AG09319 (cell line): ENCODE data around the gene MAPKAPK5.

Experiments
- DNase-seq: peaks from one replicate; pipeline ENCODE4 v3.0.0-alpha.2; 2010; ENCODE audit warnings: low read depth; ENCODE audit errors: extremely low read depth
- TF ChIP-seq, protein P1 (sequence below): IDR thresholded peaks from 2 replicates; pipeline ENCODE4 v1.5.1; 2011; ENCODE audit warnings: low read depth, mild to moderate bottlenecking, inconsistent platforms, low read length, moderate library complexity

MAPKAPK5 gene, protein sequence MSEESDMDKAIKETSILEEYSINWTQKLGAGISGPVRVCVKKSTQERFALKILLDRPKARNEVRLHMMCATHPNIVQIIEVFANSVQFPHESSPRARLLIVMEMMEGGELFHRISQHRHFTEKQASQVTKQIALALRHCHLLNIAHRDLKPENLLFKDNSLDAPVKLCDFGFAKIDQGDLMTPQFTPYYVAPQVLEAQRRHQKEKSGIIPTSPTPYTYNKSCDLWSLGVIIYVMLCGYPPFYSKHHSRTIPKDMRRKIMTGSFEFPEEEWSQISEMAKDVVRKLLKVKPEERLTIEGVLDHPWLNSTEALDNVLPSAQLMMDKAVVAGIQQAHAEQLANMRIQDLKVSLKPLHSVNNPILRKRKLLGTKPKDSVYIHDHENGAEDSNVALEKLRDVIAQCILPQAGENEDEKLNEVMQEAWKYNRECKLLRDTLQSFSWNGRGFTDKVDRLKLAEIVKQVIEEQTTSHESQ

DNA sequence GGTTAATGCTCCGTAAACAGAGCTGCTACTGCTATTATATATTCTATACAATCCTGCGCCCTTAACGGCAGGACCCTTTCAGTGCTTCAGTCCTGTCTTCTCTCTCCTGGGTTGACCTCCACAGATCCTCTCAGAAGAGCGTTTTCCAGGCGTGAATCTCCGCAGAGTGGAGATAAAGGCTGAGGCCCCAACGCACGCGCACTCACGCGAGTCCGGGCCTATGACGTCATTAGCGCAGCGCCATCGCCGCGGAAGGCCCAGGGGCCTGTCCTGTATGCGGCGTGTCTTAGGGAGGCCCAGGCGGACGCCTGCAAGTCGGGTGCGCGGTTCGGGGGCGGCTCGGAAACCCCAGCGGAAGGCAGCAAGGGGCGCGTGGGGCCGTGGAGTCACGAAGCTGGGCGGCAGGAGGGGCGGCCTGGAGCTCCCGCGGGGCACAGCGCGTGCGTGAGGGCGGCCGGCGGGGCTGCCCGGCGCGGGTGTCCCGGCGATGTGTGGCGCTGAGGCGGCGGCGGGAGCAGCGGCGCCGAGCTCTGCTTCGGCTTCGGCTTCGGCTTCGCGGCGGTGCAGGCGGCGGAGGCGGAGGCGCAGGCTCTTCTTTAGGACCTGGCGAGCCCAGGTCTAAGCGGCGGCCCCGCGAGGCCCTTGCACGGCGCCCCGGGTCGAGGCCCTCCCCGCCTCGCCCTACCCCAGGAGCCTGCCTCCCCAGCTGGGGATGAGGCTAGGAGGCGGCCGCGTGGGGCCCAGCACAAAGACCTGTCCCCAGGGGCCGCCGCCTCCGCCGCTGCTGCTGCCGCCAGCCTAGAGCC, at the start of gene MAPKAPK5:
Gene MAPKAPK5 (plus strand): TSS at position 479 of the 806 bp plus-strand sequence. CDS start 506 bp downstream, outside the sequence.
- TF ChIP-seq, protein P1, sequence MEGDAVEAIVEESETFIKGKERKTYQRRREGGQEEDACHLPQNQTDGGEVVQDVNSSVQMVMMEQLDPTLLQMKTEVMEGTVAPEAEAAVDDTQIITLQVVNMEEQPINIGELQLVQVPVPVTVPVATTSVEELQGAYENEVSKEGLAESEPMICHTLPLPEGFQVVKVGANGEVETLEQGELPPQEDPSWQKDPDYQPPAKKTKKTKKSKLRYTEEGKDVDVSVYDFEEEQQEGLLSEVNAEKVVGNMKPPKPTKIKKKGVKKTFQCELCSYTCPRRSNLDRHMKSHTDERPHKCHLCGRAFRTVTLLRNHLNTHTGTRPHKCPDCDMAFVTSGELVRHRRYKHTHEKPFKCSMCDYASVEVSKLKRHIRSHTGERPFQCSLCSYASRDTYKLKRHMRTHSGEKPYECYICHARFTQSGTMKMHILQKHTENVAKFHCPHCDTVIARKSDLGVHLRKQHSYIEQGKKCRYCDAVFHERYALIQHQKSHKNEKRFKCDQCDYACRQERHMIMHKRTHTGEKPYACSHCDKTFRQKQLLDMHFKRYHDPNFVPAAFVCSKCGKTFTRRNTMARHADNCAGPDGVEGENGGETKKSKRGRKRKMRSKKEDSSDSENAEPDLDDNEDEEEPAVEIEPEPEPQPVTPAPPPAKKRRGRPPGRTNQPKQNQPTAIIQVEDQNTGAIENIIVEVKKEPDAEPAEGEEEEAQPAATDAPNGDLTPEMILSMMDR = no peak
- peak; percentile 85 for DNase-seq

DNA sequence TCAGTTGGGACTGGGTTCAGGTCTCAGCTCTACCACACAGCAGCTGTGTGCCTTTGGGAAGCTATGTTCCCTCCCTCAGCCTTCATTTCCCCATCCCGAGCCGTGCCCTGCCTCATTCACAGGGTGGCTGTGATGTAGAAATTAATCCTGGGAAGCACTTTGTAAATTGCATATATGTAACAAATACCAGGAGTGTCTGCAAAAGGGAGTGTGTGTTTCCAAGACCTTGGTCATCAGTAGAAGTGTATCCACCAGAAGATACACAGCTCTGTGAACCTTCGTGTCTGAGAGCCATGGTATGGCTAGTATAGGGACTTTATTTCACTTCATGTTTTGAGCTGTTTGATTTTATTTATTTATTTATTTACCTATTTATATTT, 49.2 kb upstream of the MAPKAPK5 start:
- TF ChIP-seq, protein P1 = no peak
- DNase-seq = no peak

DNA sequence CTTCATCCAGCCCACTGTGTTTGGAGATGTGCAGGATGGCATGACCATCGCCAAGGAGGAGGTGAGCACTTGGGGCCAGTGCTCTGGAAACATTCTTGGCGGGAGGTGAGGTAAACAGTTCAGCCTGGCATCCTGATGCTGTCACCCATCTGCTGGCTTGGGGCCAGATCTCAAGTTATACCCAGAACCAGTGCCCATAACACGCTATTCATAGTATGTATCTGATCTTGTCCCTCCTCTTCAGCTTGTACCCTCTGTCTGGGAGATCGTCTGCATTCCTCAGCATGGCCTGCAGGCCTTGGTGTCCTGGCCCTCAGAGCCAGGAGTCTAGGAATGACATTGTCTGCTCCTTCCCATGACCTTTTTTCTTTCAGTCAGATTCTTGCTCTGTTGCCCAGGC, 43.8 kb upstream of the MAPKAPK5 start:
- TF ChIP-seq, protein P1 = no peak

DNA sequence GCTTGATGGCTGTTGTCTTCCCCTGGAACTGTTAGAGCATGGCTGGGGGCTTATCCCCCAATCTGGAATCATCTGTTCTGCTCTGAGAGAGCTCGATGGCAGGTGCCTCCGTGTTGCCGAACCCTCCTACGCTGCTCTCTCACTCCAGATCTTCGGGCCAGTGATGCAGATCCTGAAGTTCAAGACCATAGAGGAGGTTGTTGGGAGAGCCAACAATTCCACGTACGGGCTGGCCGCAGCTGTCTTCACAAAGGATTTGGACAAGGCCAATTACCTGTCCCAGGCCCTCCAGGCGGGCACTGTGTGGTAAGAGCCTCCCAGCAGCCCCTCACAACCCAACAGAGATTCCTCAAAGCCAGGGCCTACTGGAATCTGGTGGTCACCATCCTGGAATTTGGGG, 42.3 kb upstream of the MAPKAPK5 start:
- TF ChIP-seq, protein P1 = no peak
- no peak for DNase-seq

More for the DNA sequence above, 43.8 kb upstream of the MAPKAPK5 start:
- DNase-seq = no peak

DNA sequence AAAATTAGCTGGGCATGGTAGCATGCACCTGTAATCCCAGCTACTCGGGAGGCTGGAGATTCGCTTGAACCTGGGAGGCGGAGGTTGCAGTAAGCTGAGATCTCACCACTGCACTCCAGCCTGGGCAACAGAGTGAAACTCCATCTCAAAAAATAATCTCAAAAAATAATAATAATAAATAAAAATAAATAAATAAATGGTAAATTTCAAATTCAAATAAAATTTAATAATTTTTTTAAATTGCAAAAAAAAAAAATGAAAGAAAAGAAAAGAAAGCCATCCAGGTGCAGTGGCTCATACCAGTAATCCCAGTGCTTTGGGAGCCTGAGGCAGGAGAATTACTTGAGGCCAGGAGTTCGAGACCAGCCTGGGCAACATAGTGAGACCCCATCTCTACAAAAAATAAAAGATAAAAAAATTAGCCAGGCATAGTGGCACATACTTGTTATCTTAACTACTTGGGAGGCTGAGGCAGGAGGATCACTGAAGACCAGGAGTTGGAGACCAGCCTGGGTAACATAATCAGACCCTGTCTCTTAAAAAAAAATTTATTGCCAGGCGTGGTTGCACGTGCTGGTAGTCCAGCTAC, 38.9 kb upstream of the MAPKAPK5 start:
- no peak for DNase-seq

DNA sequence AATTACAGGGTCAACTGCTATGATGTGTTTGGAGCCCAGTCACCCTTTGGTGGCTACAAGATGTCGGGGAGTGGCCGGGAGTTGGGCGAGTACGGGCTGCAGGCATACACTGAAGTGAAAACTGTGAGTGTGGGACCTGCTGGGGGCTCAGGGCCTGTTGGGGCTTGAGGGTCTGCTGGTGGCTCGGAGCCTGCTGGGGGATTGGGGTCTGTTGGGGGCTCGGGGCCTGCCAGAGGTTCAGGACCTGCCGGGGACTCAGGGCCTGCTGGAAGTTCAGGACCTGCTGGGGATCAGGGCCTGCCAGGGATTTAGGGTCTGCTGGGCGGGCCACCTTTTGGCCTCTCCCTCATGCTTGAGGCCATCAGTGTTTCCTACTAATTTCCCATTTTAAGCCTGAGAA, 38.2 kb upstream of the MAPKAPK5 start:
- TF ChIP-seq, protein P1 = no peak

More for the DNA sequence above, 38.9 kb upstream of the MAPKAPK5 start:
- TF ChIP-seq, protein P1 = no peak

DNA sequence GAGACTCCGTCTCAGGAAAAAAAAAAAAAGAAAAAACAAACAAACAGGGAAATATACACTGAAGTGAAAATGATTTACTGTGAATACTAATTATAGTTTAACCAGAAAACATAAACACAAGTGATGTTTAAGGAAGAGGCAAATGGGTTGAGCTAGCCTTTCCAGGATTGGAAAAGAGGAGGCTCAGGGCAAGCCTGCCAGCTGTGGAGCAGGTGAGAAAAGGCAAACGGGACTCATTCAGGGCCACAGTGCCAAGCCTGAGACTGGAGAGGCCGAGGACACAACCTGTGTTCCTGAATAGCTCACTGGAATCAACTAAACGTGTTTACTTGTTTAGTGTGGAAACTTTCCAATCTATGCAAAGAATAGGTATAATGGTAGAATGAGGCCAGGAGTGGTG, 35.7 kb upstream of the MAPKAPK5 start:
- no peak for DNase-seq
- TF ChIP-seq, protein P1 = no peak

More for the DNA sequence above, 38.2 kb upstream of the MAPKAPK5 start:
- DNase-seq = no peak
